ENCODE measurements around the gene CACNA1A. TPM values are rescaled to one million over a fixed set of nuclear protein-coding genes. Genes with fewer than 3 reads are reported as not detected.

CACNA1A gene
- total and polyA plus RNA-seq, 2 experiments from 2014 or later: 3.0 to 8.5 TPM

GRCh38 chr19:13210339-13210775, 295.9 kb downstream of the CACNA1A start:
- Histone ChIP-seq H3K4me2 (ENCODE audit: unreplicated experiment) (no peak overlapping the region), H3K79me2 (ENCODE audit: insufficient read depth) (no peaks in the 10 kb centered on the region), H3K27ac (no peak overlapping the region), H2AFZ (no peak overlapping the region), H3K9ac (no peak overlapping the region), H3K27me3 (replicated peaks; ENCODE audit: insufficient read depth) (no peaks in the 10 kb centered on the region), H4K20me1 (ENCODE audit: insufficient read depth) (no peaks in the 10 kb centered on the region), H3K9me3 (ENCODE audit: low read depth) (no peaks in the 10 kb centered on the region), H3F3A (ENCODE audit: insufficient read depth) (no peaks in the 10 kb centered on the region), H3K4me3 (no peak overlapping the region), H3K4me1 (ENCODE audit: insufficient read depth) (no peaks in the 10 kb centered on the region), H3K9me2 (ENCODE audit: insufficient read depth) (no peaks in the 10 kb centered on the region), H3K36me3 (ENCODE audit: low read depth) (no peaks in the 10 kb centered on the region)
- in situ Hi-C loops (cut with MboI): no loop called here
- no peak for DNase-seq
- 31% methylated on average over 12 to 13 of the region's 13 CpGs for WGBS, 2 experiments (ENCODE audit: low coverage in 1 of 2, low lambda C conversion rate in 2 of 2, missing lambda C conversion rate in 2 of 2)
- TF ChIP-seq EZH2phosphoT487 (IDR thresholded peaks at IDR 0.05; ENCODE audit: insufficient read depth, low read depth) (no peak), EZH2 (IDR thresholded peaks at IDR 0.05; ENCODE audit: insufficient read depth, poor library complexity, severe bottlenecking) (no peak)

DNA sequence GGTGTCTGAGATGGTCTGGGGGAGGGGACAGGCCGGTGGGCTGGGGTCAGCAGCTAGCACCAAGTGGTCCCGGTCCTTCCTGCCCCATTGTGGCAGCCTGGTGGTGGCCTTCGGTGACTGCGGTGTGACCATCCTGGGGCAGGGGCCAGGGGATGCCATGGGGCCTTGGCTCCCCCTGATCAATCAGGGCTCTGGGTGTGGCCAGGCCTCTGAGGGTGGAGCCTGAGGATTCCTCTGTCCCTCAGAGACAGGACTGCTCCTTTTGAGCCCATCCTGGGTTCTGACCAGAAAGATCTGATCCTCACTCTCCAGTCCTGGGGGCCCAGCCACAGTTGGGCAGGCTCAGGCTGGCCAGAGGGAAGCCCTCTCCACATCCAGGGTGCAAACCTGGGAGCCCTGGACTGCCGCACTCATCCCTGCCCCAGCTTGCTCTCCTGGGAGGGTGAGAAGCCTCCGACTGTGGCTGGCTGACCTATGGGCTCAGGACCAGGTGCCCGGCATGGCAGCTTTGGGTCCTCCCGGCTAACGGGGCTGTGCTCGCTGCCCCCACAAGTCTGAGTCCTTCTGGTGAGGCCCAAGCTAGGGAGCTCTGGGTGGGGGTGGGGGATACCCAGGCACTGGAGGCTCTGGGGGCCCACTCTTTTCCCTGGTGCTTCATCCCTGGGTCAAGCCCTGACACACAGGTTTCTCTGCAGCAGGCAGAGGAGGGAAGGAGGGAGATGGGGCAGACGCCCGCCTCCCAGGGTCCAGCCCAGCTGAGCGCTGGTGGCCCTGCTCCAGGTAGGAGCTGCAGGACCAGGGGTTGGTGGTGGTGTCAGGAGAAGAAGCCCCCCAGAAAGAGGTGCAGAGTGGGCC, 296.6 kb downstream of the CACNA1A start:
- H4K20me1 ChIP-seq (ENCODE audit: insufficient read depth): no peaks in the 10 kb centered on the region
- no peak overlapping the region for H2AFZ ChIP-seq

DNA sequence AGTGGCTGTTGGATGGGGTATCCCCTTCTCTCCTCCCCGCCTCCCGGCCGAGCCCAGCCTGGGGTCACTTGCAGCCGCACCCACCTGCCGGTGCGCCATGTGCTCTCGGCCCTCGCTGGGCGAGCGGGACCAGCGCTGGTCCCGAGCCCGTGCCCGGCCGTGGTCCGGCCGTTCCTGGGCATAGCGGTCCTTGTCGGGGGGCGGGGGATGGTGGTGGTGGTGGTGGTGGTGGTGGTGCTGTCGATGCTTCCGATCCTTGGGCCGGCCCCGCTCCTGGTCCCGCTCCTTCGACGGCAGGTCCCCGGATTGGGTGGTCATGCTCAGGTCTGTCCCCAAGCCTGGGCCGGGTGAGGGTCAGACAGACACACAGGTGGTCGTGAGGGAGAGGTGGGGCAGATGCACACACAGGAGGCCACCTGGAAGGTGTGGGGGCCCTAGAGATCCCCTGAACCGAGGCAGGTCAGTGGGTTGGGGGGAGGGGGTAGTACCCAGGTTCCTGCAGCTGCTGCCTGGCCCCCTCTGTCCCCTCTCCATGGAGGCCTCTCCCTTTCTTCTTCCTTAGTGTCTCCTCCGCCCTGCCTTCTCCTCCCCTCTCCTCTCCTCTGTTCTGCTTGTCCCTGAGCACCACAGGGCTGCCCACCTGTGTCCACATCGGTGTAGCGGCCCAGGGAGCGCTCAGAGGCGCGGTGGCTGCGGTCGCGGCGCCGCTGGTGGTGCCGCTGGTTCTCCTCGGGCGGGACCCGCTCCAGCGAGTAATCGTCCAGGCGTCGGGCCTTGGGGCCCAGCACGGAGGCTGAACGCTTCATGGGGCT, 297.4 kb downstream of the CACNA1A start:
- Histone ChIP-seq H3K27ac (no peak overlapping the region), H3F3A (ENCODE audit: insufficient read depth) (no peaks in the 10 kb centered on the region), H3K4me2 (ENCODE audit: unreplicated experiment) (no peak overlapping the region), H2AFZ (peak overlapping the region; percentile 70; the same call in 1 of the 2 replicates), H3K9me2 (ENCODE audit: insufficient read depth) (no peaks in the 10 kb centered on the region), H3K4me1 (ENCODE audit: insufficient read depth) (no peaks in the 10 kb centered on the region), H3K79me2 (ENCODE audit: insufficient read depth) (no peaks in the 10 kb centered on the region), H3K9me3 (ENCODE audit: low read depth) (no peaks in the 10 kb centered on the region), H4K20me1 (ENCODE audit: insufficient read depth) (no peaks in the 10 kb centered on the region), H3K27me3 (replicated peaks; ENCODE audit: insufficient read depth) (no peaks in the 10 kb centered on the region), H3K36me3 (ENCODE audit: low read depth) (no peaks in the 10 kb centered on the region), H3K4me3 (no peak overlapping the region), H3K9ac (peak overlapping the region; percentile 81; the same call in 1 of the 2 replicates)
- in situ Hi-C loops (cut with MboI): no loop called here
- peak; percentile 12 for DNase-seq
- no peak for TF ChIP-seq EZH2phosphoT487 (IDR thresholded peaks at IDR 0.05; ENCODE audit: insufficient read depth, low read depth)
- no peak for TF ChIP-seq EZH2 (IDR thresholded peaks at IDR 0.05; ENCODE audit: insufficient read depth, poor library complexity, severe bottlenecking)
- 74 to 76% methylated on average over 42 to 52 of the region's 52 CpGs for WGBS, 2 experiments (ENCODE audit: low coverage in 1 of 2, low lambda C conversion rate in 2 of 2, missing lambda C conversion rate in 2 of 2)

More for the DNA sequence above, 296.6 kb downstream of the CACNA1A start:
- WGBS, 2 experiments (ENCODE audit: low coverage in 1 of 2, low lambda C conversion rate in 2 of 2, missing lambda C conversion rate in 2 of 2): 76 to 90% methylated on average over 12 of the region's 13 CpGs
- Histone ChIP-seq H3K9ac (no peak overlapping the region), H3K4me1 (ENCODE audit: insufficient read depth) (no peaks in the 10 kb centered on the region), H3K9me3 (ENCODE audit: low read depth) (no peaks in the 10 kb centered on the region), H3K27me3 (replicated peaks; ENCODE audit: insufficient read depth) (no peaks in the 10 kb centered on the region), H3K4me2 (ENCODE audit: unreplicated experiment) (no peak overlapping the region), H3K36me3 (ENCODE audit: low read depth) (no peaks in the 10 kb centered on the region), H3K27ac (no peak overlapping the region), H3K79me2 (ENCODE audit: insufficient read depth) (no peaks in the 10 kb centered on the region), H3K4me3 (no peak overlapping the region), H3F3A (ENCODE audit: insufficient read depth) (no peaks in the 10 kb centered on the region), H3K9me2 (ENCODE audit: insufficient read depth) (no peaks in the 10 kb centered on the region)
- peak; percentile 26 for DNase-seq
- in situ Hi-C loops (cut with MboI): no loop called here
- no peak for TF ChIP-seq EZH2 (IDR thresholded peaks at IDR 0.05; ENCODE audit: insufficient read depth, poor library complexity, severe bottlenecking)

- Histone ChIP-seq H3K27ac (peak overlapping the region; percentile 63), H2AFZ (peak overlapping the region; percentile 70), H3K27me3 (replicated peaks; ENCODE audit: insufficient read depth) (no peaks in the 10 kb centered on the region), H3K4me3 (peak overlapping the region; percentile 60), H3K9ac (peak overlapping the region; percentile 81), H3K9me3 (ENCODE audit: low read depth) (no peaks in the 10 kb centered on the region), H3K4me1 (ENCODE audit: insufficient read depth) (no peaks in the 10 kb centered on the region), H3K79me2 (ENCODE audit: insufficient read depth) (no peaks in the 10 kb centered on the region), H3F3A (ENCODE audit: insufficient read depth) (no peaks in the 10 kb centered on the region), H4K20me1 (ENCODE audit: insufficient read depth) (no peaks in the 10 kb centered on the region), H3K4me2 (ENCODE audit: unreplicated experiment) (peak overlapping the region; percentile 62), H3K9me2 (ENCODE audit: insufficient read depth) (no peaks in the 10 kb centered on the region), H3K36me3 (ENCODE audit: low read depth) (no peaks in the 10 kb centered on the region)
- WGBS, 2 experiments (ENCODE audit: low coverage in 1 of 2, low lambda C conversion rate in 2 of 2, missing lambda C conversion rate in 2 of 2): 1 to 2% methylated on average over 13 to 39 of the region's 39 CpGs
- TF ChIP-seq EZH2 (IDR thresholded peaks at IDR 0.05; ENCODE audit: insufficient read depth, poor library complexity, severe bottlenecking) (no peak), EZH2phosphoT487 (IDR thresholded peaks at IDR 0.05; ENCODE audit: insufficient read depth, low read depth) (no peak)
- peak; percentile 76 for DNase-seq
- in situ Hi-C loops (cut with MboI): no loop called here
These were observed 298.2 kb downstream of the CACNA1A start for GRCh38 chr19:13207846-13208671.

All from GM23248 (cell line).